Measurements from ENCODE around the gene COL26A1. TPM values are rescaled to one million over a fixed set of nuclear protein-coding genes. Genes with fewer than 3 reads are reported as not detected.

COL26A1 gene
- total RNA-seq, 2 experiments from 2014 or later = not detected

DNA sequence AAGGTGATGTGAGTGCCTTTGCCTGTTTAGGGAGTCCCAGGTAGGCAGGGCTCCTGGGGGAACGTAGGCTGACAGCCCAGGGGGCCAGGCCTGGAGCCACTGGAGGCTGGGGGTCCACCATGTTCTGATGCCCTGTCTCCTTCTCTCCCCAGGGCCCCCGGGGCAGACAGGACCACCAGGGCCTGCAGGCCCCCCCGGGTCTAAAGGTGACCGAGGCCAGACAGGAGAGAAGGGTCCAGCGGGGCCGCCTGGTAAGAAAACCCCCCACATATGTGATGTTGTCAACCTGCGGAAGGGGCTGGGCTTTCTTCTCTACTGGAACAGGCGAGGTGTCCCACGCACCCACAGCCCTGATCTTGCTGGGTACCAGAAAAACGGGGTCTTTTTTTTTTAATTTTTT lies 181.2 kb downstream of the COL26A1 start:
- ChIA-PET CTCF (interaction anchor here (0.7 to 2.9 kb wide), 5 partner anchors 24 to 727 kb away, joined by 3 to 23 read pairs (median 3); no protein-coding TSS in a partner anchor), POLR2A (no interaction called here)
- Mint-ChIP-seq H3K27ac (no peak overlapping the region), H3K9me3 (no peaks in the 10 kb centered on the region), H3K36me3 (ENCODE audit: low read depth) (no peaks in the 10 kb centered on the region), H3K27me3 (peaks cover 2% of the 10 kb centered on the region), H3K4me3 (no peak overlapping the region), H3K4me1 (ENCODE audit: low read depth) (no peaks in the 10 kb centered on the region)
- DNase-seq (no peak), ATAC-seq (no peak)
- intact Hi-C loops (cut with micrococcal nuclease) = loop anchor here (5.0 kb wide), 1 partner anchor 728 kb away; no protein-coding TSS in a partner anchor
- TF ChIP-seq, protein P1, sequence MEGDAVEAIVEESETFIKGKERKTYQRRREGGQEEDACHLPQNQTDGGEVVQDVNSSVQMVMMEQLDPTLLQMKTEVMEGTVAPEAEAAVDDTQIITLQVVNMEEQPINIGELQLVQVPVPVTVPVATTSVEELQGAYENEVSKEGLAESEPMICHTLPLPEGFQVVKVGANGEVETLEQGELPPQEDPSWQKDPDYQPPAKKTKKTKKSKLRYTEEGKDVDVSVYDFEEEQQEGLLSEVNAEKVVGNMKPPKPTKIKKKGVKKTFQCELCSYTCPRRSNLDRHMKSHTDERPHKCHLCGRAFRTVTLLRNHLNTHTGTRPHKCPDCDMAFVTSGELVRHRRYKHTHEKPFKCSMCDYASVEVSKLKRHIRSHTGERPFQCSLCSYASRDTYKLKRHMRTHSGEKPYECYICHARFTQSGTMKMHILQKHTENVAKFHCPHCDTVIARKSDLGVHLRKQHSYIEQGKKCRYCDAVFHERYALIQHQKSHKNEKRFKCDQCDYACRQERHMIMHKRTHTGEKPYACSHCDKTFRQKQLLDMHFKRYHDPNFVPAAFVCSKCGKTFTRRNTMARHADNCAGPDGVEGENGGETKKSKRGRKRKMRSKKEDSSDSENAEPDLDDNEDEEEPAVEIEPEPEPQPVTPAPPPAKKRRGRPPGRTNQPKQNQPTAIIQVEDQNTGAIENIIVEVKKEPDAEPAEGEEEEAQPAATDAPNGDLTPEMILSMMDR (IDR thresholded peaks at IDR 0.05) = no peak

DNA sequence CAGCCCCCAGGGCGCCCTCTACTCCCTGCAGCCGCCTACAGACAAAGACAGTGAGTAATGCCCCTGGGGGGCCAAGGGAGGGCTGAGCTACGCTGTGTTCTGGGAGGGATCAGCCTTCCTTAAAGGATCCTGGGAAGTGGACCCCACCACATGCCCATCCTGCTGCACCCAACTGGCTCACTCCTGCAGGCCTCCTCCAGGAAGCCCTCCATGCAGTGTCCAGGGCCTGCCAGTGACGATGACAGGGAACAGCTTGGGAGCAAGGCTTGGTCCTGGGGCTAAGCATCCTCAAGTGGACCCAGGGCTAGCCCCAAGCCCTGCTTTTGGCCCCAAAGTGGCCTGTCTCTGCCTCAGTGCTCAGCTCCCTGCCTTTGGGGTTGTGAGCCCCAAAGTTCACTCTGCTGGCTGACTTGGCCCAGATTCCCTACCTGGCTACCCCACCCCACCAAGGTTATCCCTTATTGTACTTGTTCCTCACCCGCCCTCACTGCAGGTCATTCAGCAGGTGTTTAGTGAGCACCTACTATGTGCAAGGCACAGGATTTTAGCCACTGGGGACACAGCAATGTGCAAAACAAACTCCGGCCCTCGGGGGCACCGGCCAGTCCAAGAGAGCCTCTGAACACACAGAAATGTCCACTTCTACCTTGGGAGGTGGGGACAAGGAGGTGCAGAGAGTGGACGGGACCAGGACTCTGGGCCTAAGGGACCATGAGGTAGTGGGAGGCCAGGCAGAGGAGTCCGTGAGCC lies 182.9 kb downstream of the COL26A1 start:
- H3K27me3 Mint-ChIP-seq = peaks cover 2% of the 10 kb centered on the region
- POLR2A ChIA-PET = no interaction called here
- H3K9me3 Mint-ChIP-seq = no peaks in the 10 kb centered on the region
- TF ChIP-seq, protein P1 (IDR thresholded peaks at IDR 0.05) = no peak
- no peak overlapping the region for H3K27ac Mint-ChIP-seq
- ATAC-seq = no peak
- no peaks in the 10 kb centered on the region for H3K36me3 Mint-ChIP-seq (ENCODE audit: low read depth)
- CTCF ChIA-PET = no interaction called here
- no peak overlapping the region for H3K4me3 Mint-ChIP-seq
- H3K4me1 Mint-ChIP-seq (ENCODE audit: low read depth) = no peaks in the 10 kb centered on the region
- intact Hi-C loops (cut with micrococcal nuclease) = no loop called here
- DNase-seq = no peak

DNA sequence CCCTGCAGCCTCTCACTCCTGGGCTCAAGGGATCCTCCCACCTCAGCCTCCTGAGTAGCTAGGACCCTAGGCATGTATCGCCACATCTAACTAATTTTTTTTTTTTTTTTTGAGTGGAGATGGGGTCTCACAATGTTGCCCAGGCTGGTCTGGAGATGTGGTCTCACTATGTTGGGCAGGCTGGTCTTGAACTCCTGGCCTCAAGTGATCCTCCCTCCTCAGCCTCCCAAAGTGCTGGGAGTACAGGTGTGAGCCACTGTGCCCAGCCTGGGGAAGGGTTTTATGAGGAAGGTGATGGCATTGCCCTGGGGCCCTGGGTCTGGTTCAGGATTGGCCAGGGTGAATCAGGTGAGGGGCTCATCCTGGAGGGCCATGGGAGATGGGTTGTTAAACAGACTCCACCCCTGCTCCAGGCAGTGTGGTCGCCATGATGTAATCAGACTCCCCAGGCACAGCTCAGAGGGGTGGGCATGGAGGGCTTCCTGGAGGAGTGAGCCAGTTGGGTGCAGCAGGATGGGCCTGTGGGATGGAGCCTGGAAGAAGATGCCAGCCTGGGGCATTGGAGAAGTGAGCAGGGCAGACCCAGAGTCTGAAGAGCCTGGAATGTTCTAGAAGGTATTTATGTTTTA lies 183.7 kb downstream of the COL26A1 start:
- Mint-ChIP-seq H3K27me3 (peaks cover 2% of the 10 kb centered on the region), H3K36me3 (ENCODE audit: low read depth) (no peaks in the 10 kb centered on the region), H3K4me3 (no peak overlapping the region), H3K9me3 (no peaks in the 10 kb centered on the region), H3K4me1 (ENCODE audit: low read depth) (no peaks in the 10 kb centered on the region), H3K27ac (no peak overlapping the region)
- DNase-seq (no peak), ATAC-seq (no peak)
- TF ChIP-seq, protein P1 (IDR thresholded peaks at IDR 0.05) = no peak
- ChIA-PET CTCF (interaction anchor here (1.2 kb wide), 1 partner anchor 10 kb away, joined by 3 read pairs; no protein-coding TSS in a partner anchor), POLR2A (no interaction called here)
- intact Hi-C loops (cut with micrococcal nuclease) = no loop called here

DNA sequence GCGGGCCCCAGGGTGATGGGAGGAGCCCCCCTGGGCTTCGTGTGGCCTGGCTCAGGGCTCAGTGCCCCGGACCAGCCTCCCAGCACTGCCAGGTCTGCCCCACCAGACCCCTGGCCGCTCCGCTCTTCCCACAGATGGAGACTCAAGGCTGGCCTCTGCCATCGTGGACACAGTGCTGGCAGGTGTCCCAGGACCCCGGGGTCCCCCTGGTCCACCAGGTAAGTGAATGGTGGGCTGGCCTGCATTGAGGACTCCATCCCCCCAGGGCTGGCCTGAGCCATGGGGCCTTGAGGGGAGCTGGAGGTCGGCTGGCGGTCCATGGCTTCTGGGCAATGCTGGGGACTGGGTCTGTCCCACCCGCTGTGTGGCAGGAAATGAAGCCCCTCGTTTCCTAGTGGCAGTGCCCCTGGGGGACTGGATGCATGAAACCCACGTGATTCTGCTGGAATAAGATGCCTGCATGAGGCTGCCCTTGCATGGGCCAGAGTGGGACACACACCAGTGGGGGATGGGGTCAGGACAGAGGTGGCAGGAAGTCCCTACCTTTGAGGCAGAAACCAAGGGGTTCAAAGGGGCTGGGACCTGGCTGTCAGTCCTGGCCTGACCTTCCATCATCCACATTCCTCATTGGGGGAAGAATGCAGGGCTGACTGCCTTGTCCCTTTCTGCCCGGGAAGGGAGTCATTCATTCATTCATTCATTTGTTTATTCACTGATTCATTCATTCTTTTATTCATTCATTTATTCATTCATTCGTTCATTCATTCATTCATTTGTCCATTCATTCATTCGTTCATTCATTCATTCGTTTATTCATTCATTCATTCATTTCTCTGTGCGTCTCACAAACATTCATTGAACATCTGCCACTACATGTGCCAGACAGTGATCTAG lies 184.6 kb downstream of the COL26A1 start:
- no peak for ATAC-seq

More for the DNA sequence above, 184.6 kb downstream of the COL26A1 start:
- H3K27ac Mint-ChIP-seq = no peak overlapping the region
- H3K4me1 Mint-ChIP-seq (ENCODE audit: low read depth) = no peaks in the 10 kb centered on the region
- ChIA-PET POLR2A (no interaction called here), CTCF (interaction anchor here (1.2 kb wide), 1 partner anchor 11 kb away, joined by 3 read pairs; no protein-coding TSS in a partner anchor)
- H3K36me3 Mint-ChIP-seq (ENCODE audit: low read depth) = no peaks in the 10 kb centered on the region
- no peak overlapping the region for H3K4me3 Mint-ChIP-seq
- intact Hi-C loops (cut with micrococcal nuclease) = no loop called here
- H3K9me3 Mint-ChIP-seq = no peaks in the 10 kb centered on the region
- TF ChIP-seq, protein P1 (IDR thresholded peaks at IDR 0.05) = no peak
- peaks cover 2% of the 10 kb centered on the region for H3K27me3 Mint-ChIP-seq
- no peak for DNase-seq

All from activated CD8-positive, alpha-beta T cell treated with anti-CD3 and anti-CD28 coated beads for 36 hours (primary cell).